Left lung (tissue), 10 donors: ENCODE results near the gene MTERF2. TPM values are rescaled to one million over a fixed set of nuclear protein-coding genes. Genes with fewer than 3 reads are reported as not detected.
"Not testable (repeated sequence)": the region's sequence is repeated elsewhere in the genome, so short reads cannot be mapped to it uniquely, and the experiment has no call there.

Experiments
- ATAC-seq: fragments of 200-7000 bp; cut with Tn5 transposase; one replicate; pipeline ENCODE4 v1.9.1; 2020; ENCODE audit warnings: moderate library complexity
- DNase-seq, 4 donors: peaks; one replicate each; pipeline ENCODE4 v3.0.0-alpha.2; 2013 to 2020
- H3K27ac ChIP-seq, 2 donors: fragments of 200-600 bp; sonication (generic) in 1 of 2; one replicate each; pipeline versions ENCODE4 v1.5.0 to v1.8.0; 2020 to 2021
- H3K27me3 ChIP-seq, 2 donors: fragments of 200-600 bp; sonication (generic) in 1 of 2; one replicate each; pipeline versions ENCODE4 v1.5.0 to v1.8.0; 2020 to 2021
- H3K36me3 ChIP-seq, 2 donors: fragments of 200-600 bp; sonication (generic) in 1 of 2; one replicate each; pipeline versions ENCODE4 v1.5.0 to v1.8.0; 2020 to 2021
- H3K4me1 ChIP-seq, 2 donors: fragments of 200-600 bp; one replicate each; pipeline ENCODE4 v1.8.0; 2021
- H3K4me3 ChIP-seq, 2 donors: fragments of 200-600 bp; sonication (generic) in 1 of 2; one replicate each; pipeline versions ENCODE4 v1.5.0 to v1.8.0; 2020 to 2021; ENCODE audit warnings: mild to moderate bottlenecking in 1 of 2
- H3K9me3 ChIP-seq, 2 donors: fragments of 200-600 bp; sonication (generic) in 1 of 2; one replicate each; pipeline versions ENCODE4 v1.5.0 to v1.8.0; 2020 to 2021
- CTCF ChIP-seq, 2 donors: fragments of 200-600 bp; sonication (generic) in 1 of 2; IDR thresholded peaks; one replicate each; pipeline versions ENCODE4 v1.5.0 to v1.8.0; 2021; ENCODE audit warnings: antibody characterized with exemption in 2 of 2
- intact Hi-C, 2 donors: fragments of 100-400 bp; cut with DNase I; formaldehyde crosslinking; loops; one replicate each; pipeline versions ENCODE4 v1.11.2 to v1.14.2; 2022
- polyA plus RNA-seq, 6 donors: library from polyadenylated mRNA; unstranded; fragments of 120-200 nt; gene quantifications; one replicate each; pipeline ENCODE4 v1.2.1, GENCODE V29; 2013; ENCODE audit not compliant: insufficient read length in 6 of 6
- total RNA-seq, 2 donors: library from RNA; stranded (reverse); fragmentation: NEBNext Ultra II Directional; extraction: Animal tissue kit (Norgen Biotek cat#: 25700); gene quantifications; one replicate each; pipeline ENCODE4 v1.2.1, GENCODE V29; 2021
- donor health status: DM: no; HTN: yes; CAD: no.
- donor health status: DM: no; HTN: no; CAD: no.

MTERF2 gene
- total and polyA plus RNA-seq, 8 donors: 10.8 to 49.6 (median 41.1) TPM

GRCh38 chr12:107032266-107032665 is 45.3 kb upstream of the MTERF2 start:
- ATAC-seq: no peak
- Histone ChIP-seq H3K27me3 (no peaks in the 10 kb centered on the region), H3K4me1 (peaks cover 5 to 16% of the 10 kb centered on the region in 2 donors), H3K27ac (no peak overlapping the region), H3K4me3 (no peak overlapping the region), H3K9me3 (no peaks in the 10 kb centered on the region), H3K36me3 (no peaks in the 10 kb centered on the region)
- no peak for DNase-seq
- no peak for TF ChIP-seq CTCF (IDR thresholded peaks at IDR 0.05)
- intact Hi-C loops: no loop called here

GRCh38 chr12:107031061-107031460 is 44.1 kb upstream of the MTERF2 start:
- H3K4me3 ChIP-seq: no peak overlapping the region
- no peaks in the 10 kb centered on the region for H3K36me3 ChIP-seq
- no peak overlapping the region for H3K27ac ChIP-seq
- no peak for TF ChIP-seq CTCF (IDR thresholded peaks at IDR 0.05)
- no peaks in the 10 kb centered on the region for H3K27me3 ChIP-seq
- ATAC-seq (no peak), DNase-seq (no peak)
- no peaks in the 10 kb centered on the region for H3K9me3 ChIP-seq
- peaks cover 11 to 21% of the 10 kb centered on the region in 2 donors for H3K4me1 ChIP-seq
- intact Hi-C loops: no loop called here

- DNase-seq: no peak
- Histone ChIP-seq H3K9me3 (no peaks in the 10 kb centered on the region), H3K36me3 (no peaks in the 10 kb centered on the region), H3K4me1 (peaks cover 11 to 21% of the 10 kb centered on the region in 2 donors), H3K27ac (no peak overlapping the region), H3K4me3 (no peak overlapping the region), H3K27me3 (no peaks in the 10 kb centered on the region)
- no peak for TF ChIP-seq CTCF (IDR thresholded peaks at IDR 0.05)
- ATAC-seq: no peak
- intact Hi-C loops: no loop called here
Observed at GRCh38 chr12:107029081-107029480, 42.1 kb upstream of the MTERF2 start.

GRCh38 chr12:107027636-107028053 is 40.7 kb upstream of the MTERF2 start:
- H3K27me3 ChIP-seq: no peaks in the 10 kb centered on the region
- no peaks in the 10 kb centered on the region for H3K36me3 ChIP-seq
- no peak overlapping the region for H3K4me3 ChIP-seq
- intact Hi-C loops: no loop called here
- peaks cover 11 to 21% of the 10 kb centered on the region in 2 donors for H3K4me1 ChIP-seq
- no peak for TF ChIP-seq CTCF (IDR thresholded peaks at IDR 0.05)
- DNase-seq: peak in 2 of 4 donors; percentile 90 to 94
- peak overlapping the region; percentile 71 to 85 for H3K27ac ChIP-seq
- peak; percentile 92 for ATAC-seq
- no peaks in the 10 kb centered on the region for H3K9me3 ChIP-seq

GRCh38 chr12:107026806-107027635 is 40.1 kb upstream of the MTERF2 start:
- Histone ChIP-seq H3K27ac (peak overlapping the region; percentile 71 to 85), H3K4me1 (peaks cover 11 to 21% of the 10 kb centered on the region in 2 donors), H3K36me3 (no peaks in the 10 kb centered on the region), H3K27me3 (no peaks in the 10 kb centered on the region), H3K9me3 (no peaks in the 10 kb centered on the region), H3K4me3 (no peak overlapping the region)
- no peak for TF ChIP-seq CTCF (IDR thresholded peaks at IDR 0.05)
- DNase-seq (no peak), ATAC-seq (peak; percentile 29)
- intact Hi-C loops: no loop called here

- not testable (repeated sequence) for ATAC-seq, DNase-seq
Observed at GRCh38 chr12:107026356-107026755, 39.4 kb upstream of the MTERF2 start.

More at GRCh38 chr12:107026356-107026755, 39.4 kb upstream of the MTERF2 start:
- H3K36me3 ChIP-seq, intact Hi-C loops, H3K4me3 ChIP-seq, H3K9me3 ChIP-seq, H3K27me3 ChIP-seq: not testable (repeated sequence)
- Histone ChIP-seq H3K27ac (peak overlapping the region; percentile 71 to 85), H3K4me1 (peaks cover 11 to 21% of the 10 kb centered on the region in 2 donors)
